Measurements from ENCODE around the gene SPACA4. TPM values are rescaled to one million over a fixed set of nuclear protein-coding genes. Genes with fewer than 3 reads are reported as not detected.

Gene SPACA4
- total and polyA plus RNA-seq, 9 of the 15 experiments (the other 6 are each of a cell fraction or from before 2014, with no cell fraction given) = not detected

- TF ChIP-seq REST (IDR thresholded peaks at IDR 0.05; ENCODE audit: borderline replicate concordance) (no peak), REST (CRISPR knock-in tag; IDR thresholded peaks at IDR 0.05; ENCODE audit: low read depth) (no peak), ZNF311 (CRISPR knock-in tag; IDR thresholded peaks at IDR 0.05) (no peak), ZBTB8A (IDR thresholded peaks at IDR 0.05; ENCODE audit: partially characterized antibody) (no peak), THRB (CRISPR knock-in tag; conservative IDR thresholded peaks at IDR 0.05) (peak; percentile 66), DPF2 (IDR thresholded peaks at IDR 0.05) (peak; percentile 76; the same call in 1 of the 2 replicates), THRAP3 (IDR thresholded peaks at IDR 0.05; ENCODE audit: borderline replicate concordance) (peak; percentile 85; the same call in 1 of the 2 replicates), PCBP1 (IDR thresholded peaks at IDR 0.05; ENCODE audit: low read depth, low read length, poor library complexity, severe bottlenecking) (no peak), SNRNP70 (optimal IDR thresholded peaks at IDR 0.05; ENCODE audit: low read depth, low read length) (no peak), GABPB2 (CRISPR knock-in tag; conservative IDR thresholded peaks at IDR 0.05) (no peak), TFAM (CRISPR knock-in tag; conservative IDR thresholded peaks at IDR 0.05) (no peak), POLR2H (tag; IDR thresholded peaks at IDR 0.05; ENCODE audit: low read depth) (no peak), ZNF76 (CRISPR knock-in tag; IDR thresholded peaks at IDR 0.05; ENCODE audit: borderline replicate concordance) (0 out of 2 replicates have a peak, but pooled peaks have one; percentile 20), ZNF583 (CRISPR knock-in tag; IDR thresholded peaks at IDR 0.05) (0 out of 2 replicates have a peak, but pooled peaks have one; percentile 13), SMARCA5 (IDR thresholded peaks at IDR 0.05) (peak; percentile 100)
- TF ChIP-seq, protein P1, sequence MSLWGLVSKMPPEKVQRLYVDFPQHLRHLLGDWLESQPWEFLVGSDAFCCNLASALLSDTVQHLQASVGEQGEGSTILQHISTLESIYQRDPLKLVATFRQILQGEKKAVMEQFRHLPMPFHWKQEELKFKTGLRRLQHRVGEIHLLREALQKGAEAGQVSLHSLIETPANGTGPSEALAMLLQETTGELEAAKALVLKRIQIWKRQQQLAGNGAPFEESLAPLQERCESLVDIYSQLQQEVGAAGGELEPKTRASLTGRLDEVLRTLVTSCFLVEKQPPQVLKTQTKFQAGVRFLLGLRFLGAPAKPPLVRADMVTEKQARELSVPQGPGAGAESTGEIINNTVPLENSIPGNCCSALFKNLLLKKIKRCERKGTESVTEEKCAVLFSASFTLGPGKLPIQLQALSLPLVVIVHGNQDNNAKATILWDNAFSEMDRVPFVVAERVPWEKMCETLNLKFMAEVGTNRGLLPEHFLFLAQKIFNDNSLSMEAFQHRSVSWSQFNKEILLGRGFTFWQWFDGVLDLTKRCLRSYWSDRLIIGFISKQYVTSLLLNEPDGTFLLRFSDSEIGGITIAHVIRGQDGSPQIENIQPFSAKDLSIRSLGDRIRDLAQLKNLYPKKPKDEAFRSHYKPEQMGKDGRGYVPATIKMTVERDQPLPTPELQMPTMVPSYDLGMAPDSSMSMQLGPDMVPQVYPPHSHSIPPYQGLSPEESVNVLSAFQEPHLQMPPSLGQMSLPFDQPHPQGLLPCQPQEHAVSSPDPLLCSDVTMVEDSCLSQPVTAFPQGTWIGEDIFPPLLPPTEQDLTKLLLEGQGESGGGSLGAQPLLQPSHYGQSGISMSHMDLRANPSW (CRISPR knock-in tag; IDR thresholded peaks at IDR 0.05) = no peak
Observed at GRCh38 chr19:48619692-48620585, 13.4 kb downstream of the SPACA4 start (continued).
